ENCODE measurements around the gene SPN.
A peak's percentile ranks its signal among the peaks of the same experiment; 100 is the strongest.
"Not testable (repeated sequence)": the region's sequence is repeated elsewhere in the genome, so short reads cannot be mapped to it uniquely, and the experiment has no call there.

Gene SPN

GRCh38 chr16:29663016-29663806 is at the start of gene SPN:
Gene SPN, plus strand, starts transcription at chr16:29663247. Its CDS starts 482 bp downstream, at chr16:29663729.
- Histone ChIP-seq H3K9me3 (ENCODE audit: control insufficient read depth, insufficient read depth, low read length) (no peaks in the 10 kb centered on the region), H3K9ac (ENCODE audit: low read depth, low read length) (no peak within 1 kb of the TSS), H3K36me3 (ENCODE audit: insufficient read depth, low read length) (no peaks in the 10 kb centered on the region), H3K4me1 (ENCODE audit: insufficient read depth, low read length) (peaks cover 12% of the 10 kb centered on the region; the same call in 1 of the 2 replicates)

GRCh38 chr16:29613307-29614057 is 49.6 kb upstream of the SPN start:
- not testable (repeated sequence) for H3K9me3 ChIP-seq (ENCODE audit: control insufficient read depth, insufficient read depth, low read length); H3K4me1 ChIP-seq (ENCODE audit: insufficient read depth, low read length); H3K36me3 ChIP-seq (ENCODE audit: insufficient read depth, low read length)
- H3K9ac ChIP-seq (ENCODE audit: low read depth, low read length): peak overlapping the region; percentile 63

GRCh38 chr16:29614691-29615314 is 48.2 kb upstream of the SPN start:
- not testable (repeated sequence) for H3K9me3 ChIP-seq (ENCODE audit: control insufficient read depth, insufficient read depth, low read length); H3K36me3 ChIP-seq (ENCODE audit: insufficient read depth, low read length); H3K4me1 ChIP-seq (ENCODE audit: insufficient read depth, low read length)
- H3K9ac ChIP-seq (ENCODE audit: low read depth, low read length): peak overlapping the region; percentile 30

- H3K9ac ChIP-seq (ENCODE audit: low read depth, low read length); H3K4me1 ChIP-seq (ENCODE audit: insufficient read depth, low read length); H3K36me3 ChIP-seq (ENCODE audit: insufficient read depth, low read length); H3K9me3 ChIP-seq (ENCODE audit: control insufficient read depth, insufficient read depth, low read length): not testable (repeated sequence)
Observed at GRCh38 chr16:29616127-29616526, 46.9 kb upstream of the SPN start.

GRCh38 chr16:29620591-29620990 is 42.5 kb upstream of the SPN start:
- H3K4me1 ChIP-seq (ENCODE audit: insufficient read depth, low read length); H3K36me3 ChIP-seq (ENCODE audit: insufficient read depth, low read length); H3K9me3 ChIP-seq (ENCODE audit: control insufficient read depth, insufficient read depth, low read length); H3K9ac ChIP-seq (ENCODE audit: low read depth, low read length): not testable (repeated sequence)

- not testable (repeated sequence) for H3K4me1 ChIP-seq (ENCODE audit: insufficient read depth, low read length); H3K36me3 ChIP-seq (ENCODE audit: insufficient read depth, low read length); H3K9me3 ChIP-seq (ENCODE audit: control insufficient read depth, insufficient read depth, low read length); H3K9ac ChIP-seq (ENCODE audit: low read depth, low read length)
Observed at GRCh38 chr16:29622738-29623137, 40.3 kb upstream of the SPN start.

GRCh38 chr16:29623253-29623652 is 39.8 kb upstream of the SPN start:
- H3K36me3 ChIP-seq (ENCODE audit: insufficient read depth, low read length); H3K9me3 ChIP-seq (ENCODE audit: control insufficient read depth, insufficient read depth, low read length); H3K4me1 ChIP-seq (ENCODE audit: insufficient read depth, low read length); H3K9ac ChIP-seq (ENCODE audit: low read depth, low read length): not testable (repeated sequence)

GRCh38 chr16:29625114-29625513 is 37.9 kb upstream of the SPN start:
- not testable (repeated sequence) for H3K9ac ChIP-seq (ENCODE audit: low read depth, low read length); H3K9me3 ChIP-seq (ENCODE audit: control insufficient read depth, insufficient read depth, low read length); H3K36me3 ChIP-seq (ENCODE audit: insufficient read depth, low read length); H3K4me1 ChIP-seq (ENCODE audit: insufficient read depth, low read length)

- H3K9ac ChIP-seq (ENCODE audit: low read depth, low read length); H3K4me1 ChIP-seq (ENCODE audit: insufficient read depth, low read length); H3K9me3 ChIP-seq (ENCODE audit: control insufficient read depth, insufficient read depth, low read length); H3K36me3 ChIP-seq (ENCODE audit: insufficient read depth, low read length): not testable (repeated sequence)
Observed at GRCh38 chr16:29626778-29627331, 36.2 kb upstream of the SPN start.

- H3K9me3 ChIP-seq (ENCODE audit: control insufficient read depth, insufficient read depth, low read length); H3K4me1 ChIP-seq (ENCODE audit: insufficient read depth, low read length); H3K36me3 ChIP-seq (ENCODE audit: insufficient read depth, low read length); H3K9ac ChIP-seq (ENCODE audit: low read depth, low read length): not testable (repeated sequence)
Observed at GRCh38 chr16:29627661-29628075, 35.4 kb upstream of the SPN start.

GRCh38 chr16:29628707-29629106 is 34.3 kb upstream of the SPN start:
- not testable (repeated sequence) for H3K36me3 ChIP-seq (ENCODE audit: insufficient read depth, low read length); H3K9ac ChIP-seq (ENCODE audit: low read depth, low read length); H3K4me1 ChIP-seq (ENCODE audit: insufficient read depth, low read length); H3K9me3 ChIP-seq (ENCODE audit: control insufficient read depth, insufficient read depth, low read length)

- not testable (repeated sequence) for H3K9me3 ChIP-seq (ENCODE audit: control insufficient read depth, insufficient read depth, low read length)
Observed at GRCh38 chr16:29629318-29629717, 33.7 kb upstream of the SPN start.

GRCh38 chr16:29631658-29632057 is 31.4 kb upstream of the SPN start:
- not testable (repeated sequence) for H3K9me3 ChIP-seq (ENCODE audit: control insufficient read depth, insufficient read depth, low read length); H3K9ac ChIP-seq (ENCODE audit: low read depth, low read length); H3K4me1 ChIP-seq (ENCODE audit: insufficient read depth, low read length); H3K36me3 ChIP-seq (ENCODE audit: insufficient read depth, low read length)

More at GRCh38 chr16:29629318-29629717, 33.7 kb upstream of the SPN start:
- H3K36me3 ChIP-seq (ENCODE audit: insufficient read depth, low read length); H3K9ac ChIP-seq (ENCODE audit: low read depth, low read length); H3K4me1 ChIP-seq (ENCODE audit: insufficient read depth, low read length): not testable (repeated sequence)

- not testable (repeated sequence) for H3K9me3 ChIP-seq (ENCODE audit: control insufficient read depth, insufficient read depth, low read length); H3K36me3 ChIP-seq (ENCODE audit: insufficient read depth, low read length); H3K4me1 ChIP-seq (ENCODE audit: insufficient read depth, low read length); H3K9ac ChIP-seq (ENCODE audit: low read depth, low read length)
Observed at GRCh38 chr16:29635902-29636301, 27.1 kb upstream of the SPN start.

- H3K4me1 ChIP-seq (ENCODE audit: insufficient read depth, low read length); H3K36me3 ChIP-seq (ENCODE audit: insufficient read depth, low read length); H3K9me3 ChIP-seq (ENCODE audit: control insufficient read depth, insufficient read depth, low read length); H3K9ac ChIP-seq (ENCODE audit: low read depth, low read length): not testable (repeated sequence)
Observed at GRCh38 chr16:29636368-29636767, 26.7 kb upstream of the SPN start.
